Measurements from ENCODE around the gene CLINT1.

Gene CLINT1

GRCh38 chr5:157745041-157745456 lies 113.9 kb downstream of the CLINT1 start:
- no peaks in the 10 kb centered on the region for H3K27me3 ChIP-seq (ENCODE audit: low read depth, low read length)
- peaks cover 1% of the 10 kb centered on the region for H3K36me3 ChIP-seq (replicated peaks; ENCODE audit: low read depth, low read length)
- H3K27ac ChIP-seq (ENCODE audit: low read length): no peak overlapping the region
- peak overlapping the region; percentile 76 for H3K4me2 ChIP-seq (ENCODE audit: low read length)
- TF ChIP-seq EZH2phosphoT487 (IDR thresholded peaks at IDR 0.05; ENCODE audit: low read depth): no peak
- TF ChIP-seq, protein P1, sequence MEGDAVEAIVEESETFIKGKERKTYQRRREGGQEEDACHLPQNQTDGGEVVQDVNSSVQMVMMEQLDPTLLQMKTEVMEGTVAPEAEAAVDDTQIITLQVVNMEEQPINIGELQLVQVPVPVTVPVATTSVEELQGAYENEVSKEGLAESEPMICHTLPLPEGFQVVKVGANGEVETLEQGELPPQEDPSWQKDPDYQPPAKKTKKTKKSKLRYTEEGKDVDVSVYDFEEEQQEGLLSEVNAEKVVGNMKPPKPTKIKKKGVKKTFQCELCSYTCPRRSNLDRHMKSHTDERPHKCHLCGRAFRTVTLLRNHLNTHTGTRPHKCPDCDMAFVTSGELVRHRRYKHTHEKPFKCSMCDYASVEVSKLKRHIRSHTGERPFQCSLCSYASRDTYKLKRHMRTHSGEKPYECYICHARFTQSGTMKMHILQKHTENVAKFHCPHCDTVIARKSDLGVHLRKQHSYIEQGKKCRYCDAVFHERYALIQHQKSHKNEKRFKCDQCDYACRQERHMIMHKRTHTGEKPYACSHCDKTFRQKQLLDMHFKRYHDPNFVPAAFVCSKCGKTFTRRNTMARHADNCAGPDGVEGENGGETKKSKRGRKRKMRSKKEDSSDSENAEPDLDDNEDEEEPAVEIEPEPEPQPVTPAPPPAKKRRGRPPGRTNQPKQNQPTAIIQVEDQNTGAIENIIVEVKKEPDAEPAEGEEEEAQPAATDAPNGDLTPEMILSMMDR (IDR thresholded peaks at IDR 0.05; ENCODE audit: low read depth, low read length): no peak
- H3K9ac ChIP-seq (ENCODE audit: low read length): no peak overlapping the region
- no peak overlapping the region for H2AFZ ChIP-seq (ENCODE audit: low read depth, low read length)
- peaks cover 10% of the 10 kb centered on the region; the same call in 1 of the 2 replicates for H3K4me1 ChIP-seq (ENCODE audit: low read length)
- no peaks in the 10 kb centered on the region for H4K20me1 ChIP-seq (ENCODE audit: insufficient read depth, low read length)
- no peaks in the 10 kb centered on the region for H3K9me3 ChIP-seq (ENCODE audit: insufficient read depth, low read length)
- H3K4me3 ChIP-seq (ENCODE audit: low read length): peak overlapping the region; percentile 89; the same call in 1 of the 2 replicates
- 0 out of 2 replicates have a peak, but pooled peaks cover 4% of the 10 kb centered on the region for H3K79me2 ChIP-seq (ENCODE audit: low read length)

DNA sequence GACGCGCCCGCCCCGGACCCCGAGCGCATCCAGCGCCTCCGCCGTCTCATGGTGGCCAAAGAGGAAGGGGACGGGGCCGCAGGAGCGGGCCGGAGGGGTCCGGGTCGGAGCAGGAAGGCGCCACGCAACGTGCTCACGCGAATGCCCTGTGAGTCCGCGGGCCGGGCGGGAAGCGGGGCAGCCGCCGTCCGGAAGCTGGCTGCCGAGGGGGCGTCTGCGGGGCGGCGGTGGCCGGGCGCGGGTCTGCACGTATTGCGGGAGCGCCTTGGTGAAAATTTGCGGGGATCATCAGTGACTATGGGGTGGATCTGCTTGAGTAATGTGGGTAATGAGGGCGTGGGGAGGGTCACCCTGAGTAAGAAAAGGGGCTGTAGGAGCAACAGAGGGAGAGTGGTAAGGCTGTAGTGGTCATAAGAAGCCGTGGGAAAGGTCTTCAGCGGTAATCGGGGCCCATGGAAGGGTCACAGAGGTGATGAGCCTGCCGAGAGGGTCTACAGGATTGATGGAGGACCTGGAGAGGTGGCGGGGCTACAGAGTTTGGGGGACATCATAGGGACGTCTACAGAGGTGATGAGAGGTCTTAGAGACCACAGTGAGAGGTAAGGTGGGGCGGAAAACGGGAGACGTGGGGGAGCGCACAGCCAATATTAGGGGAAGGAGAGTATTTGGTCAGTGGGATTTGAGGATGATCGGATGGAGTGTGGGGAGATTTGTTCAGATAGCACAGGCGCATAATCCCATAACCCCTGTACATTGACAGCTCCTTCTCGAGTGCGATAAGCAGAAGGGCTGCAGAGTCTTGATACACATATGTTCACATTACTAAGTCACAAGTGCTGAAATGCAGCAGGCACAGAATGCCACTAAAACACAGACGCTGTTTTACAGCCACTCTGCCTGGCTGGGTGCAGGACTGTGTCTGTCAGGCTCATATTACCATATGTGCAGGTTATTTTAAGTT lies 114.6 kb downstream of the CLINT1 start:
- H3K27me3 ChIP-seq (ENCODE audit: low read depth, low read length): no peaks in the 10 kb centered on the region
- H3K79me2 ChIP-seq (ENCODE audit: low read length): 0 out of 2 replicates have a peak, but pooled peaks cover 4% of the 10 kb centered on the region
- peak overlapping the region; percentile 89 for H3K4me3 ChIP-seq (ENCODE audit: low read length)
- peaks cover 5% of the 10 kb centered on the region for H3K36me3 ChIP-seq (replicated peaks; ENCODE audit: low read depth, low read length)
- H3K4me2 ChIP-seq (ENCODE audit: low read length): peak overlapping the region; percentile 76
- no peaks in the 10 kb centered on the region for H4K20me1 ChIP-seq (ENCODE audit: insufficient read depth, low read length)
- peak overlapping the region; percentile 66; the same call in 1 of the 2 replicates for H2AFZ ChIP-seq (ENCODE audit: low read depth, low read length)
- peaks cover 10% of the 10 kb centered on the region; the same call in 1 of the 2 replicates for H3K4me1 ChIP-seq (ENCODE audit: low read length)
- H3K9me3 ChIP-seq (ENCODE audit: insufficient read depth, low read length): no peaks in the 10 kb centered on the region
- no peak overlapping the region for H3K27ac ChIP-seq (ENCODE audit: low read length)
- no peak for TF ChIP-seq EZH2phosphoT487 (IDR thresholded peaks at IDR 0.05; ENCODE audit: low read depth)
- peak overlapping the region; percentile 72 for H3K9ac ChIP-seq (ENCODE audit: low read length)

- H2AFZ ChIP-seq (ENCODE audit: low read depth, low read length): peak within 1 kb of the TSS; percentile 66; the same call in 1 of the 2 replicates
- H3K9me3 ChIP-seq (ENCODE audit: insufficient read depth, low read length): no peaks in the 10 kb centered on the region
- H3K27me3 ChIP-seq (ENCODE audit: low read depth, low read length): no peaks in the 10 kb centered on the region
- peak within 1 kb of the TSS; percentile 89 for H3K4me3 ChIP-seq (ENCODE audit: low read length)
- H3K4me2 ChIP-seq (ENCODE audit: low read length): peak within 1 kb of the TSS; percentile 92
- no peak for TF ChIP-seq EZH2phosphoT487 (IDR thresholded peaks at IDR 0.05; ENCODE audit: low read depth)
- TF ChIP-seq, protein P1 (IDR thresholded peaks at IDR 0.05; ENCODE audit: low read depth, low read length): peak; percentile 92
- 0 out of 2 replicates have a peak, but pooled peaks cover 4% of the 10 kb centered on the region for H3K79me2 ChIP-seq (ENCODE audit: low read length)
- no peaks in the 10 kb centered on the region for H4K20me1 ChIP-seq (ENCODE audit: insufficient read depth, low read length)
- H3K36me3 ChIP-seq (replicated peaks; ENCODE audit: low read depth, low read length): peaks cover 6% of the 10 kb centered on the region
- peaks cover 10% of the 10 kb centered on the region; the same call in 1 of the 2 replicates for H3K4me1 ChIP-seq (ENCODE audit: low read length)
- H3K27ac ChIP-seq (ENCODE audit: low read length): no peak within 1 kb of the TSS
- H3K9ac ChIP-seq (ENCODE audit: low read length): peak within 1 kb of the TSS; percentile 72
Measured at GRCh38 chr5:157743163-157744050, 115.5 kb downstream of the CLINT1 start, which contains the start of gene LSM11. Gene LSM11 (plus strand): TSS chr5:157743712. CDS start chr5:157743751, 39 bp downstream.

DNA sequence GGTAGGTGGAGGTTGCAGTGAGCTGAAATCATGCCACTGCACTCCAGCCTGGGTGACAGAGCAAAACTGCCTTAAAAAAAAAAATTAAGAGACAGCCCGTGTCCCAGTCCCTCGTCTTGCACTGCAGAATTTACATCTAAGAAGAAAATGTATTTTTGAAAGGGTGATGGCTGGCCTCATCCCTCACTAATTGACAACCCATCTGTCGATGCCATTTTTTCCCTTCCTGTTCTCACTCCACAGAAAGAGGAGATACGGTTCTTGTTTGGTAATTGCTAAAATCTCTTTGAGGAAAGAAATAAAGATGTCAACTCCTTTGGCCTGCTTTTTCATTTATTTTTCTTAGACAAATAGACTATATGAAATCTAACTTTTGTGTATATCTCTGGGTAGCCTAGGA lies 117.8 kb downstream of the CLINT1 start:
- Histone ChIP-seq H3K36me3 (replicated peaks; ENCODE audit: low read depth, low read length) (peaks cover 12% of the 10 kb centered on the region), H3K4me3 (ENCODE audit: low read length) (no peak overlapping the region), H3K9me3 (ENCODE audit: insufficient read depth, low read length) (no peaks in the 10 kb centered on the region), H3K9ac (ENCODE audit: low read length) (no peak overlapping the region), H3K79me2 (ENCODE audit: low read length) (0 out of 2 replicates have a peak, but pooled peaks cover 4% of the 10 kb centered on the region), H3K27me3 (ENCODE audit: low read depth, low read length) (no peaks in the 10 kb centered on the region), H3K27ac (ENCODE audit: low read length) (no peak overlapping the region), H3K4me1 (ENCODE audit: low read length) (peaks cover 10% of the 10 kb centered on the region; the same call in 1 of the 2 replicates), H3K4me2 (ENCODE audit: low read length) (no peak overlapping the region), H2AFZ (ENCODE audit: low read depth, low read length) (no peak overlapping the region), H4K20me1 (ENCODE audit: insufficient read depth, low read length) (no peaks in the 10 kb centered on the region)
- TF ChIP-seq, protein P1 (IDR thresholded peaks at IDR 0.05; ENCODE audit: low read depth, low read length): no peak
- no peak for TF ChIP-seq EZH2phosphoT487 (IDR thresholded peaks at IDR 0.05; ENCODE audit: low read depth)
